ENCODE data around the gene WDFY2. TPM values are rescaled to one million over a fixed set of nuclear protein-coding genes. Genes with fewer than 3 reads are reported as not detected.

Gene WDFY2
- total RNA-seq, 1 experiment from 2014 or later, result 26.4 TPM

DNA sequence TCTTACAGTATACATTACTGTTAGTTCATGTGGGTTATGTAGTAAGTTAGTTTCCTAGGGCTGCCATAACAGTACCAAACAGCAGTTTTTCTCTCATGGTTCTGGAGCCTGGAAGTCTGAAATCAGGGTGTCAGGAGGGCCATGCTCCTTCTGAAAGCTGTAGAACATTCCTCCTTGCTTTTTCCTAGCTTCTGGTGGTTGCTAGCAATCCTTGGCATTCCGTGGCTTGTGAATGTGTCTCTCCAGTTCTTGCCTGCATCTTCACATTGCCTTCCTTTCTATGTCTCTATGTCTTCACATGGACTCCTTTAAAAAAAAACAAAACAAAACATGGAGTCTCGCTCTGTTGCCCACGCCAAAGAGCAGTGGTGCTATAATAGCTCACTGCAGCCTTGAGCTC is 95.4 kb downstream of the WDFY2 start:
- H4K20me1 ChIP-seq (ENCODE audit: control insufficient read depth, insufficient read depth, insufficient read length), result no peaks in the 10 kb centered on the region
- peak overlapping the region in 1 of 3 experiments; percentile 1; a peak in 1 of 7 replicates for H3K27ac Mint-ChIP-seq
- H3K9me3 Mint-ChIP-seq, result no peaks in the 10 kb centered on the region

More for the DNA sequence above, 95.4 kb downstream of the WDFY2 start:
- H3K23me2 ChIP-seq (ENCODE audit: insufficient read length, low read depth, low read length, poor library complexity, severe bottlenecking), result no peaks in the 10 kb centered on the region
- no peak overlapping the region for H2BK5ac ChIP-seq (ENCODE audit: insufficient read length, low read length)
- no peaks in the 10 kb centered on the region for H3K79me1 ChIP-seq (ENCODE audit: insufficient read depth, low read depth, low read length, poor library complexity, severe bottlenecking)
- H2BK15ac ChIP-seq (ENCODE audit: low read depth, low read length), result no peak overlapping the region
- H3K4me2 ChIP-seq (ENCODE audit: insufficient read depth, insufficient read length, low read length), result no peak overlapping the region
- H3K56ac ChIP-seq (ENCODE audit: insufficient read length, low read depth, low read length), result no peak overlapping the region
- H2AFZ ChIP-seq (ENCODE audit: low read length), result no peak overlapping the region
- no peak overlapping the region for H4K5ac ChIP-seq (ENCODE audit: insufficient read length, low read depth, low read length)
- H3K4ac ChIP-seq (ENCODE audit: low read depth, low read length), result no peak overlapping the region
- DNase-seq, result no peak
- WGBS (ENCODE audit: extremely low coverage, insufficient read length, low lambda C conversion rate), result no CpG with 5 or more reads among the region's 3 CpGs
- H3K14ac ChIP-seq (ENCODE audit: insufficient read depth, low read length), result no peak overlapping the region
- no peak overlapping the region for H3K23ac ChIP-seq (ENCODE audit: insufficient read length, low read depth, low read length)
- H3K9ac ChIP-seq (ENCODE audit: extremely low read depth, insufficient read length, low read length), result no peak overlapping the region
- no peaks in the 10 kb centered on the region for H3K27me3 ChIP-seq (ENCODE audit: insufficient read depth, low read length)
- H2BK20ac ChIP-seq (ENCODE audit: low read depth, low read length, poor library complexity, severe bottlenecking), result no peak overlapping the region
- H3K9me3 ChIP-seq (ENCODE audit: control insufficient read depth, low read depth, low read length), result no peaks in the 10 kb centered on the region
- H2BK12ac ChIP-seq (ENCODE audit: insufficient read length, low read depth, low read length), result no peak overlapping the region
- peaks cover 3% of the 10 kb centered on the region; the same call in 1 of the 2 replicates for H3K79me2 ChIP-seq (ENCODE audit: insufficient read depth, low read length)
- no peak overlapping the region for H2BK120ac ChIP-seq (ENCODE audit: low read depth, low read length, poor library complexity, severe bottlenecking)
- TF ChIP-seq, protein P1, sequence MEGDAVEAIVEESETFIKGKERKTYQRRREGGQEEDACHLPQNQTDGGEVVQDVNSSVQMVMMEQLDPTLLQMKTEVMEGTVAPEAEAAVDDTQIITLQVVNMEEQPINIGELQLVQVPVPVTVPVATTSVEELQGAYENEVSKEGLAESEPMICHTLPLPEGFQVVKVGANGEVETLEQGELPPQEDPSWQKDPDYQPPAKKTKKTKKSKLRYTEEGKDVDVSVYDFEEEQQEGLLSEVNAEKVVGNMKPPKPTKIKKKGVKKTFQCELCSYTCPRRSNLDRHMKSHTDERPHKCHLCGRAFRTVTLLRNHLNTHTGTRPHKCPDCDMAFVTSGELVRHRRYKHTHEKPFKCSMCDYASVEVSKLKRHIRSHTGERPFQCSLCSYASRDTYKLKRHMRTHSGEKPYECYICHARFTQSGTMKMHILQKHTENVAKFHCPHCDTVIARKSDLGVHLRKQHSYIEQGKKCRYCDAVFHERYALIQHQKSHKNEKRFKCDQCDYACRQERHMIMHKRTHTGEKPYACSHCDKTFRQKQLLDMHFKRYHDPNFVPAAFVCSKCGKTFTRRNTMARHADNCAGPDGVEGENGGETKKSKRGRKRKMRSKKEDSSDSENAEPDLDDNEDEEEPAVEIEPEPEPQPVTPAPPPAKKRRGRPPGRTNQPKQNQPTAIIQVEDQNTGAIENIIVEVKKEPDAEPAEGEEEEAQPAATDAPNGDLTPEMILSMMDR (conservative IDR thresholded peaks at IDR 0.05), result no peak
- Mint-ChIP-seq H3K4me1 (peaks cover 19 to 27% of the 10 kb centered on the region in 2 experiments), H3K36me3 (ENCODE audit: insufficient read depth in 1 of 3, low read depth in 3 of 3) (no peaks in the 10 kb centered on the region; a peak in 1 of 7 replicates), H3K4me3 (no peak overlapping the region), H3K27me3 (ENCODE audit: low read depth) (no peaks in the 10 kb centered on the region; the same call in 1 of the 2 replicates)
- no peak overlapping the region for H2AK5ac ChIP-seq (ENCODE audit: insufficient read length, low read length)
- no peak overlapping the region for H3K18ac ChIP-seq (ENCODE audit: insufficient read length, low read depth, low read length)
- no peak overlapping the region for H3T11ph ChIP-seq (ENCODE audit: low read length)
- no peaks in the 10 kb centered on the region; the same call in 1 of the 2 replicates for H3K4me1 ChIP-seq (ENCODE audit: insufficient read depth, low read length)
- no peak overlapping the region for H3K27ac ChIP-seq (ENCODE audit: insufficient read length, low read depth, low read length)
- H4K8ac ChIP-seq (replicated peaks; ENCODE audit: insufficient read length, low read depth, low read length), result no peak overlapping the region
- no peak overlapping the region for H4K91ac ChIP-seq (ENCODE audit: insufficient read length, low read depth, low read length)
